ENCODE data around the gene EEIG1.

EEIG1 gene

GRCh38 chr9:127979015-127979332 is 1.8 kb downstream of the EEIG1 start:
- H3K4me1 ChIP-seq (ENCODE audit: insufficient read depth, low read length, poor library complexity, severe bottlenecking): peaks cover 72% of the 10 kb centered on the region
- H3K79me2 ChIP-seq (ENCODE audit: insufficient read depth, low read length): peaks cover 69% of the 10 kb centered on the region

GRCh38 chr9:127977884-127978647 is 2.7 kb downstream of the EEIG1 start:
- Histone ChIP-seq H2AFZ (ENCODE audit: low read length) (no peak overlapping the region), H3K9me2 (replicated peaks; ENCODE audit: low read depth, low read length) (no peaks in the 10 kb centered on the region), H3K4me2 (ENCODE audit: low read depth, low read length, poor library complexity, severe bottlenecking) (peak overlapping the region; percentile 80), H4K20me1 (ENCODE audit: insufficient read depth, low read length, poor library complexity, severe bottlenecking) (peaks cover 61% of the 10 kb centered on the region), H3K27me3 (ENCODE audit: insufficient read depth, low read length, poor library complexity, severe bottlenecking) (no peaks in the 10 kb centered on the region), H3K4me1 (ENCODE audit: insufficient read depth, low read length, poor library complexity, severe bottlenecking) (peaks cover 71% of the 10 kb centered on the region), H3K9ac (ENCODE audit: low read depth, low read length, poor library complexity, severe bottlenecking) (peak overlapping the region; percentile 80), H3K79me2 (ENCODE audit: insufficient read depth, low read length) (peaks cover 78% of the 10 kb centered on the region), H3K9me3 (ENCODE audit: insufficient read depth, low read depth, low read length) (no peaks in the 10 kb centered on the region), H3K36me3 (ENCODE audit: insufficient read depth, low read length) (no peaks in the 10 kb centered on the region), H3K4me3 (ENCODE audit: low read length, poor library complexity, severe bottlenecking) (peak overlapping the region; percentile 91), H3F3A (ENCODE audit: low read depth) (no peaks in the 10 kb centered on the region)
- TF ChIP-seq EZH2phosphoT487 (IDR thresholded peaks at IDR 0.05; ENCODE audit: borderline replicate concordance): no peak
- no peak for TF ChIP-seq CTCF (conservative IDR thresholded peaks at IDR 0.05; ENCODE audit: low read length)

More at GRCh38 chr9:127979015-127979332, 1.8 kb downstream of the EEIG1 start:
- Histone ChIP-seq H3F3A (ENCODE audit: low read depth) (no peaks in the 10 kb centered on the region), H3K9me3 (ENCODE audit: insufficient read depth, low read depth, low read length) (no peaks in the 10 kb centered on the region), H3K4me2 (ENCODE audit: low read depth, low read length, poor library complexity, severe bottlenecking) (peak overlapping the region; percentile 80), H4K20me1 (ENCODE audit: insufficient read depth, low read length, poor library complexity, severe bottlenecking) (peaks cover 53% of the 10 kb centered on the region), H3K4me3 (ENCODE audit: low read length, poor library complexity, severe bottlenecking) (peak overlapping the region; percentile 91), H3K9ac (ENCODE audit: low read depth, low read length, poor library complexity, severe bottlenecking) (peak overlapping the region; percentile 80), H3K27me3 (ENCODE audit: insufficient read depth, low read length, poor library complexity, severe bottlenecking) (no peaks in the 10 kb centered on the region), H3K9me2 (replicated peaks; ENCODE audit: low read depth, low read length) (no peaks in the 10 kb centered on the region), H3K36me3 (ENCODE audit: insufficient read depth, low read length) (no peaks in the 10 kb centered on the region), H2AFZ (ENCODE audit: low read length) (no peak overlapping the region)
- TF ChIP-seq EZH2phosphoT487 (IDR thresholded peaks at IDR 0.05; ENCODE audit: borderline replicate concordance) (no peak), CTCF (conservative IDR thresholded peaks at IDR 0.05; ENCODE audit: low read length) (no peak)

GRCh38 chr9:127977009-127977883 is 3.5 kb downstream of the EEIG1 start:
- Histone ChIP-seq H3K4me1 (ENCODE audit: insufficient read depth, low read length, poor library complexity, severe bottlenecking) (peaks cover 71% of the 10 kb centered on the region), H3K4me3 (ENCODE audit: low read length, poor library complexity, severe bottlenecking) (peak overlapping the region; percentile 91), H3K9me2 (replicated peaks; ENCODE audit: low read depth, low read length) (no peaks in the 10 kb centered on the region), H3K9ac (ENCODE audit: low read depth, low read length, poor library complexity, severe bottlenecking) (peak overlapping the region; percentile 80), H2AFZ (ENCODE audit: low read length) (no peak overlapping the region), H3K27me3 (ENCODE audit: insufficient read depth, low read length, poor library complexity, severe bottlenecking) (no peaks in the 10 kb centered on the region), H3K36me3 (ENCODE audit: insufficient read depth, low read length) (no peaks in the 10 kb centered on the region), H3K79me2 (ENCODE audit: insufficient read depth, low read length) (peaks cover 86% of the 10 kb centered on the region), H3K4me2 (ENCODE audit: low read depth, low read length, poor library complexity, severe bottlenecking) (peak overlapping the region; percentile 80), H3F3A (ENCODE audit: low read depth) (no peaks in the 10 kb centered on the region), H3K9me3 (ENCODE audit: insufficient read depth, low read depth, low read length) (no peaks in the 10 kb centered on the region), H4K20me1 (ENCODE audit: insufficient read depth, low read length, poor library complexity, severe bottlenecking) (peaks cover 69% of the 10 kb centered on the region)
- TF ChIP-seq CTCF (conservative IDR thresholded peaks at IDR 0.05; ENCODE audit: low read length) (no peak; the same call in 1 of the 2 replicates), EZH2phosphoT487 (IDR thresholded peaks at IDR 0.05; ENCODE audit: borderline replicate concordance) (no peak)
